H1 (cell line): ENCODE results near the gene DTX3. TPM values are rescaled to one million over a fixed set of nuclear protein-coding genes. Genes with fewer than 3 reads are reported as not detected.

ENCODE experiments used
- SAP30 ChIP-seq: fragments of 300-600 bp; sonication (generic); IDR thresholded peaks from 2 replicates; pipeline ENCODE4 v1.7.1; 2012; ENCODE audit warnings: low read length, moderate library complexity, mild to moderate bottlenecking, inconsistent platforms; ENCODE audit not compliant: insufficient read depth, insufficient replicate concordance
- SIX5 ChIP-seq: IDR thresholded peaks from 2 replicates; pipeline ENCODE4 v1.6.1; 2011; ENCODE audit warnings: mild to moderate bottlenecking, low read depth, low read length
- polyA plus RNA-seq, 7 experiments: library from polyadenylated mRNA; depleted of rRNA in 3 of 7; stranded (reverse) in 5 of 7; unstranded in 2 of 7; fragments of >200 nt in 5 of 7; fragments of 200-250 nt in 2 of 7; gene quantifications; 1 replicate in 5 of 7; 2 replicates in 1 of 7; 4 replicates in 1 of 7; pipeline versions ENCODE4 v1.2.1 to v1.2.3, GENCODE V29; 2011 to 2013; ENCODE audit warnings: missing spikeins in 2 of 7, mixed read lengths in 2 of 7
- total RNA-seq: library from RNA; stranded (reverse); fragmentation: NEBNext Ultra II Directional; extraction: Animal tissue kit (Norgen Biotek cat#: 25700); gene quantifications from 2 replicates; pipeline ENCODE4 v1.2.1, GENCODE V29; 2021

DTX3 gene
- total and polyA plus RNA-seq, 2 of the 8 experiments (the other 6 are each of a cell fraction or from before 2014, with no cell fraction given), result 41.8 to 92.5 TPM

GRCh38 chr12:57658890-57659289 lies 54.3 kb downstream of the DTX3 start (continued):
- TF ChIP-seq SIX5 (no peak), SAP30 (no peak)
- TF ChIP-seq, all 59 proteins: peak for 0

Other genes with a start within 250 kb of the DTX3 start
- 23.7 and 27.0 TPM in 2 replicates for gene R3HDM2, start 173.8 kb upstream of the DTX3 start, total RNA-seq
- gene R3HDM2, start 173.8 kb upstream of the DTX3 start, polyA plus RNA-seq (2011; rRNA removed), result 25.6 and 37.1 TPM in 2 replicates
- gene INHBC, start 170.0 kb upstream of the DTX3 start, total RNA-seq, result not detected in 2 replicates
- 0.15 and 0.30 TPM in 2 replicates for gene INHBC, start 170.0 kb upstream of the DTX3 start, polyA plus RNA-seq (2011; rRNA removed)
- gene INHBE, start 149.5 kb upstream of the DTX3 start, total RNA-seq, result 7.0 and 10.2 TPM in 2 replicates
- gene INHBE, start 149.5 kb upstream of the DTX3 start, polyA plus RNA-seq (2011; rRNA removed), result 18.8 and 31.9 TPM in 2 replicates
- gene GLI1, start 145.0 kb upstream of the DTX3 start, total RNA-seq, result 20.6 and 23.5 TPM in 2 replicates
- gene GLI1, start 145.0 kb upstream of the DTX3 start, polyA plus RNA-seq (2011; rRNA removed), result 25.3 and 31.0 TPM in 2 replicates
- gene ARHGAP9, start 125.0 kb upstream of the DTX3 start, total RNA-seq, result 2.3 and 3.2 TPM in 2 replicates
- 6.0 and 7.0 TPM in 2 replicates for gene ARHGAP9, start 125.0 kb upstream of the DTX3 start, polyA plus RNA-seq (2011; rRNA removed)
- 398 and 407 TPM in 2 replicates for gene MARS1, start 116.8 kb upstream of the DTX3 start, total RNA-seq
- 194 and 255 TPM in 2 replicates for gene MARS1, start 116.8 kb upstream of the DTX3 start, polyA plus RNA-seq (2011; rRNA removed)
- 4.9 TPM in 2 replicates for gene DDIT3, start 84.3 kb upstream of the DTX3 start, total RNA-seq
- 4.7 and 5.7 TPM in 2 replicates for gene DDIT3, start 84.3 kb upstream of the DTX3 start, polyA plus RNA-seq (2011; rRNA removed)
- 32.3 and 32.7 TPM in 2 replicates for gene MBD6, start 82.0 kb upstream of the DTX3 start, total RNA-seq
- gene MBD6, start 82.0 kb upstream of the DTX3 start, polyA plus RNA-seq (2011; rRNA removed), result 3.9 and 6.9 TPM in 2 replicates
- gene DCTN2, start 57.6 kb upstream of the DTX3 start, total RNA-seq, result 89.3 and 90.3 TPM in 2 replicates
- 91.9 and 140 TPM in 2 replicates for gene DCTN2, start 57.6 kb upstream of the DTX3 start, polyA plus RNA-seq (2011; rRNA removed)
- 21.9 and 22.8 TPM in 2 replicates for gene KIF5A, start 54.8 kb upstream of the DTX3 start, total RNA-seq
- 10.7 and 11.7 TPM in 2 replicates for gene KIF5A, start 54.8 kb upstream of the DTX3 start, polyA plus RNA-seq (2011; rRNA removed)
- gene PIP4K2C, start 13.6 kb upstream of the DTX3 start, total RNA-seq, result 21.4 and 27.1 TPM in 2 replicates
- gene PIP4K2C, start 13.6 kb upstream of the DTX3 start, polyA plus RNA-seq (2011; rRNA removed), result 21.0 and 25.0 TPM in 2 replicates
- gene ARHGEF25, start 6.6 kb downstream of the DTX3 start, total RNA-seq, result 5.9 and 6.4 TPM in 2 replicates
- gene ARHGEF25, start 6.6 kb downstream of the DTX3 start, polyA plus RNA-seq (2011; rRNA removed), result 8.6 and 8.8 TPM in 2 replicates
- gene B4GALNT1, start 28.4 kb downstream of the DTX3 start, total RNA-seq, result 1.4 and 1.5 TPM in 2 replicates
- gene B4GALNT1, start 28.4 kb downstream of the DTX3 start, polyA plus RNA-seq (2011; rRNA removed), result 2.2 and 2.3 TPM in 2 replicates
- 71.0 and 74.3 TPM in 2 replicates for gene OS9, start 89.3 kb downstream of the DTX3 start, total RNA-seq
- gene OS9, start 89.3 kb downstream of the DTX3 start, polyA plus RNA-seq (2011; rRNA removed), result 108 and 146 TPM in 2 replicates
- 1.5 and 1.7 TPM in 2 replicates for gene AGAP2, start 133.9 kb downstream of the DTX3 start, total RNA-seq
- 1.5 and 1.8 TPM in 2 replicates for gene AGAP2, start 133.9 kb downstream of the DTX3 start, polyA plus RNA-seq (2011; rRNA removed)
- gene TSPAN31, start 140.2 kb downstream of the DTX3 start, total RNA-seq, result 15.2 and 15.8 TPM in 2 replicates
- gene TSPAN31, start 140.2 kb downstream of the DTX3 start, polyA plus RNA-seq (2011; rRNA removed), result 23.3 and 31.4 TPM in 2 replicates
- gene CDK4, start 147.5 kb downstream of the DTX3 start, total RNA-seq, result 174 and 180 TPM in 2 replicates
- gene CDK4, start 147.5 kb downstream of the DTX3 start, polyA plus RNA-seq (2011; rRNA removed), result 311 and 368 TPM in 2 replicates
- 6.1 and 6.4 TPM in 2 replicates for gene MARCHF9, start 150.3 kb downstream of the DTX3 start, total RNA-seq
- gene MARCHF9, start 150.3 kb downstream of the DTX3 start, polyA plus RNA-seq (2011; rRNA removed), result 6.6 and 7.8 TPM in 2 replicates
- 2.3 and 3.3 TPM in 2 replicates for gene CYP27B1, start 162.3 kb downstream of the DTX3 start, total RNA-seq
- 2.6 and 2.9 TPM in 2 replicates for gene CYP27B1, start 162.3 kb downstream of the DTX3 start, polyA plus RNA-seq (2011; rRNA removed)
- gene METTL1, start 167.3 kb downstream of the DTX3 start, total RNA-seq, result 41.9 and 46.0 TPM in 2 replicates
- gene METTL1, start 167.3 kb downstream of the DTX3 start, polyA plus RNA-seq (2011; rRNA removed), result 37.9 and 40.5 TPM in 2 replicates
- 3.1 and 3.8 TPM in 2 replicates for gene EEF1AKMT3, start 167.8 kb downstream of the DTX3 start, total RNA-seq
- gene EEF1AKMT3, start 167.8 kb downstream of the DTX3 start, polyA plus RNA-seq (2011; rRNA removed), result 3.6 and 4.4 TPM in 2 replicates
- 47.9 and 49.8 TPM in 2 replicates for gene TSFM, start 178.0 kb downstream of the DTX3 start, total RNA-seq
- gene TSFM, start 178.0 kb downstream of the DTX3 start, polyA plus RNA-seq (2011; rRNA removed), result 17.4 and 21.5 TPM in 2 replicates
- gene AVIL, start 213.9 kb downstream of the DTX3 start, total RNA-seq, result 0.39 and 1.1 TPM in 2 replicates
- gene AVIL, start 213.9 kb downstream of the DTX3 start, polyA plus RNA-seq (2011; rRNA removed), result 0.06 and 0.11 TPM in 2 replicates
- 91.7 and 93.7 TPM in 2 replicates for gene CTDSP2, start 241.9 kb downstream of the DTX3 start, total RNA-seq
- gene CTDSP2, start 241.9 kb downstream of the DTX3 start, polyA plus RNA-seq (2011; rRNA removed), result 71.3 and 129 TPM in 2 replicates